ENCODE data around the gene MED13L.
"Not testable (repeated sequence)": the region's sequence is repeated elsewhere in the genome, so short reads cannot be mapped to it uniquely, and the experiment has no call there.

Gene MED13L

DNA sequence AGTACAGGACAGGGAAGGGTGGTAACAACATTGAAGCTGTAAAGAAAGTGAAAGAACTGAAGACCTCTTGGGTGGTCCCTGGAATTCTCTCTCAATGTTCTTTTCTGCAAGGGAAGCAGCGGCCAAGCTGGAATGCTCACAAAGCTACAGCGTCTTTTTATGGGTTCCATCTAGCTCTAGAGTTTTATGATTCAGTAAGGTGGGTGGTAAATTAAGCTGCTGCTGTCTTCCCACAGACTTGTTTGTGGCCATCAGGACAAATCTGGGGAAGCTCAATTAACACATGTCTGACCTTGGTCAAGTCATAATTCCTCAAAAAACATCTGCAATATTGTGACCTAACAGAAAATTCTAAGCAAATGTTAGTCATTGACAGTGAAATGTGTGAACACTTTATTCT lies 139.1 kb downstream of the MED13L start:
- H3K4me3 ChIP-seq (ENCODE audit: low read depth, low read length): no peak overlapping the region
- TF ChIP-seq, protein P1, sequence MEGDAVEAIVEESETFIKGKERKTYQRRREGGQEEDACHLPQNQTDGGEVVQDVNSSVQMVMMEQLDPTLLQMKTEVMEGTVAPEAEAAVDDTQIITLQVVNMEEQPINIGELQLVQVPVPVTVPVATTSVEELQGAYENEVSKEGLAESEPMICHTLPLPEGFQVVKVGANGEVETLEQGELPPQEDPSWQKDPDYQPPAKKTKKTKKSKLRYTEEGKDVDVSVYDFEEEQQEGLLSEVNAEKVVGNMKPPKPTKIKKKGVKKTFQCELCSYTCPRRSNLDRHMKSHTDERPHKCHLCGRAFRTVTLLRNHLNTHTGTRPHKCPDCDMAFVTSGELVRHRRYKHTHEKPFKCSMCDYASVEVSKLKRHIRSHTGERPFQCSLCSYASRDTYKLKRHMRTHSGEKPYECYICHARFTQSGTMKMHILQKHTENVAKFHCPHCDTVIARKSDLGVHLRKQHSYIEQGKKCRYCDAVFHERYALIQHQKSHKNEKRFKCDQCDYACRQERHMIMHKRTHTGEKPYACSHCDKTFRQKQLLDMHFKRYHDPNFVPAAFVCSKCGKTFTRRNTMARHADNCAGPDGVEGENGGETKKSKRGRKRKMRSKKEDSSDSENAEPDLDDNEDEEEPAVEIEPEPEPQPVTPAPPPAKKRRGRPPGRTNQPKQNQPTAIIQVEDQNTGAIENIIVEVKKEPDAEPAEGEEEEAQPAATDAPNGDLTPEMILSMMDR (IDR thresholded peaks at IDR 0.05; ENCODE audit: borderline replicate concordance, insufficient read depth, low read depth, low read length): no peak

DNA sequence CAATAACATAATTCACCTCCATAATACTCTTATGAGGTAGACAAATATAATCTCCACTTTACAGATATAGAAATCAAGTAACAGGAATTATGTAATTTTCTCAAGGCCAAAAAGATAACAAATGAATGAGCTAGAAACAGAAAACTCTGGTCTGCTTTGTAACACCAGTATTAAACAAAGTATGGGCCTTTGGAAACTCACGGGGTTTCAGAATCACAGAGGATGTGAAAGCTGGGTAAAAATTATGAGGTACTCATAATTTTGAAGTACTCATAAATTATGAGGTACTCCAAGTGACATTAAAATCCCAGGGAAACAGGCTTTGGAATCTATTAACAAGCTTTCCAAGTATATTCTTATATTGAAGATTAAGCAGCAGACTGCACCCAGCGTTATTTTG lies 140.2 kb downstream of the MED13L start:
- no peak overlapping the region for H3K4me3 ChIP-seq (ENCODE audit: low read depth, low read length)
- TF ChIP-seq, protein P1 (IDR thresholded peaks at IDR 0.05; ENCODE audit: borderline replicate concordance, insufficient read depth, low read depth, low read length): no peak

DNA sequence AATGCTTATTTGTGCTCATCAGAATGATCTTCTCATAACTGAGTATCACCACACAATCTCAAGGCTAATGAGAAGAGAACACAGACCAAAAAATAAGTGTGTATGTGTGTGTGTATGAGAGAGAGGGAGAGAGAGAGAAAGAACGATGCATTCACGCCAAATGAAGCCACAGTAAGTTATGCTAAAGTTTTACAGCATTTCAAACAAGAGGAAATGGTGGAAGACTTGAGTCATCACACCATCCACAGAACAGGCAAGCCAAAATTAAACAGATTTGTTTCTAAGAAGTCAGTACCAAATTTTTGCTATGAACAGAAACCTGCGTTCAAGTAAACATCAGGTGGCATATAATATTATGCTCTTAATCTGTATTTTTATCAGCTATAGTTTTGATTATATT lies 141.2 kb downstream of the MED13L start:
- TF ChIP-seq, protein P1 (IDR thresholded peaks at IDR 0.05; ENCODE audit: borderline replicate concordance, insufficient read depth, low read depth, low read length): no peak
- no peak overlapping the region for H3K4me3 ChIP-seq (ENCODE audit: low read depth, low read length)

DNA sequence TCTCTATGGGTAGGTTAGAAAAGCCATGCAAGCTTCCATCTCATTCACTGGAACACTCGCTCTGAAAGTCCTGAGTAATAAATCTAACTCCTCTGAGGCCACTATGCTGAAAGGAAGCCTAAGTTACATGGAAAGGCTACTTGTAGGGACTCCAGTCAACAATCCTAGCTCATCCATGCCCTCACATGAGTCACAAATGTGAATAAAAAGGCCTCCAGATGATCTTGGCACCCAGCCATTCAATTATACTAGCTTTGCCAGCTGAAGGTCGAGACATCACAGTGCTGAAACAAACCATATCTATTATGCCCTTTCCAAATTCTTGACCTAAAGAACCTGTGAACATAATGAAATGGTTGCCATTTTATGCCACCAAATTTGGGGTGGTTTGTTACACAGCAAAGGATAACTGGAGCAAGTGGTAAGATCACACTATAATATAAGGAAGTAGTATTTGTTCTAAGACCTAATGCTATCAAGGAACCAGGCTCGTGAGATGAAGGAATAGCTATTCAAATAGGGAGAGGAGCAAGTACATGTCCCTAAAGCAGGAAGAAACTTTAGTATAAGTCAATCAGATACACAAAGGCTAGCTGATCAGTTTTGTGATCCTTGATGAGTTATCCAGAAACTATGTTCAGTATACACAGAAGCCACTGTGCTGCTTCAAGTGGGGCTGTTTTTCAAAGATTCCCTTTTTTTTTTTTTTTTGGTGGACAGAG lies 142.1 kb downstream of the MED13L start:
- TF ChIP-seq, protein P1 (IDR thresholded peaks at IDR 0.05; ENCODE audit: borderline replicate concordance, insufficient read depth, low read depth, low read length): no peak
- no peak overlapping the region for H3K4me3 ChIP-seq (ENCODE audit: low read depth, low read length)

DNA sequence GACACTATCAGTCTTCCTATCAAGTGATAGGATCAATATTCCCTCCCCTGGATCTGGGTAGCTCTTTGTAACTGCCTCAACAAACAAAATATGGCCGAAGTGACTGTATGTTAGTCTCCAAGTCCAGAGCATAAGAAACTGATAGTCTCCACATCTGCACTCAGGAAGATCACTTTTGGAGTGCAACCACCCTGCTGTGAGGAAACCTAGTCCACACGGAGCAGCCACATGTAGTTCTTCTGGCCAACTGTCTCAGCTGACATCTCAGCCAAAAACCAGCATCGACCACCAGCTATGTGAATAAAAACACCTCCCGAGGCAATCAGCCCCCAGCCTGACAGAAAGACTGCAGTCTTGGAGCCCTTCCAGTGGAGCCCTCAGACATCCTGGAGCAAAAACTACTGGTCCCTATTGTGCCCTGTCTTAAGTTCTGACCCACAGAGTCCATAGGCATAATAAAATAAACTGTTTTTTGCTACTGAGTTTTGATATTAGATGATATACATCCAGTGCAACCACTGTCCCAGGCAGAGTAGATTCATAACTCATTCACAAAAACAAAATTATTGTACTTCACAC lies 143.8 kb downstream of the MED13L start:
- no peak overlapping the region for H3K4me3 ChIP-seq (ENCODE audit: low read depth, low read length)
- TF ChIP-seq, protein P1 (IDR thresholded peaks at IDR 0.05; ENCODE audit: borderline replicate concordance, insufficient read depth, low read depth, low read length): no peak

DNA sequence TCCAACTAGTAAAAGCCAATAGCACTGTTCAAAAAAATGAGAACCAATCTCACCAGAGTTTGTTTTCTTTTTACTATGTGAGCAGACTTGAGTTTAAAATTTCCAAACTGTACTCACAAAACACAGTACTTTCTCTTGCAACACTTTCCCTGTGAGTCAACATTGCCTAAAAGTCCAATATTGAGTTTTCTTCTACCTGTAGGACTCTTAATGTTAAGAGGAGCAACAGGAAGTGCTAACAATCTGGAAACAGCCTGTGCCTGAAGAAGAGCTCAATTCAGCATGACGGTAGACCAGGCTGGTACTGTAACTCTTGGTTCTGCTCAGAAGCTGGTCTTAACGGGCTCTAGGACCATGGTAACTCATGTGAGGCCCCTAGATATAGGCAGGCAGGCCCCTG lies 144.3 kb downstream of the MED13L start:
- H3K4me3 ChIP-seq (ENCODE audit: low read depth, low read length): no peak overlapping the region
- TF ChIP-seq, protein P1 (IDR thresholded peaks at IDR 0.05; ENCODE audit: borderline replicate concordance, insufficient read depth, low read depth, low read length): no peak

DNA sequence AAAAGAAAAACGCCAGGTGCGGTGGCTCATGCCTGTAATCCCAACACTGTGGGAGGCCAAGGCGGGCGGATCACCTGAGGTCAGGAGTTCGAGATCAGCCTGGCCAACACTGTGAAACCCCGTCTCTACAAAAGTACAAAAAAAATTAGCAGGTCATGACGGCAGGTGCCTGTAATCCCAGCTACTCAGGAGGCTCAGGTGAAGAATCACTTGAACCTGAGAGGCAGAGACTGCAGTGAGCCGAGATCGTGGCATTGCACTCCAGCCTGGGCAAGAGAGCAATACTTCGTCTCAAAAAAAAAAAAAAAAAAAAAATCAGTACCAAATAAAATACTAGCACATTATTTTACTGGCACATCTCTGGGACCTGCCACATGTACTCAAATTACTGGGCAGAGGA lies 145.5 kb downstream of the MED13L start:
- H3K4me3 ChIP-seq (ENCODE audit: low read depth, low read length): not testable (repeated sequence)
